MCF 10A (cell line): ENCODE data around the gene ARHGAP15. TPM values are rescaled to one million over a fixed set of nuclear protein-coding genes. Genes with fewer than 3 reads are reported as not detected.

ENCODE experiments used
- BruUV-seq: library from RNA; stranded (reverse); fragments of 400-500 nt; replicated peaks from 2 replicates; lab custom pipeline; 2021; lab: Mats Ljungman, UMichigan
- CTCF ChIA-PET: fragments of 300-600 bp; sonication (Branson Sonifier 250); formaldehyde crosslinking; extraction: SDS; loops from one replicate; lab custom pipeline; 2021; ENCODE audit warnings: antibody characterized with exemption, inconsistent platforms; lab: Yijun Ruan, JAX
- POLR2A ChIA-PET: fragments of 300-600, 350-650 bp; sonication (Branson Sonifier 250); formaldehyde crosslinking; extraction: SDS; loops from one replicate; lab custom pipeline; 2020; ENCODE audit warnings: antibody characterized with exemption, inconsistent platforms; lab: Yijun Ruan, JAX
- DNase-seq: peaks from one replicate; pipeline ENCODE4 v3.0.0-alpha.2; 2018; ENCODE audit not compliant: unreplicated experiment
- H3K27ac Mint-ChIP-seq: one replicate; pipeline ENCODE4 v1.8.0; 2022; ENCODE audit warnings: mild to moderate bottlenecking, low read depth, mixed read lengths; ENCODE audit not compliant: unreplicated experiment
- H3K27me3 Mint-ChIP-seq: one replicate; pipeline ENCODE4 v1.8.0; 2022; ENCODE audit warnings: mixed read lengths; ENCODE audit not compliant: insufficient read depth, unreplicated experiment
- H3K36me3 Mint-ChIP-seq: one replicate; pipeline ENCODE4 v1.8.0; 2022; ENCODE audit warnings: mild to moderate bottlenecking, moderate library complexity, mixed read lengths; ENCODE audit not compliant: insufficient read depth, unreplicated experiment
- H3K4me1 Mint-ChIP-seq: one replicate; pipeline ENCODE4 v1.8.0; 2022; ENCODE audit warnings: mixed read lengths; ENCODE audit not compliant: insufficient read depth, unreplicated experiment
- H3K4me3 Mint-ChIP-seq: one replicate; pipeline ENCODE4 v1.8.0; 2022; ENCODE audit warnings: mild to moderate bottlenecking, moderate library complexity, mixed read lengths; ENCODE audit not compliant: unreplicated experiment
- H3K9me3 Mint-ChIP-seq: one replicate; pipeline ENCODE4 v1.8.0; 2022; ENCODE audit warnings: mixed read lengths; ENCODE audit not compliant: unreplicated experiment
- intact Hi-C: fragments of 100-400 bp; cut with micrococcal nuclease; formaldehyde crosslinking; loops from 2 replicates; pipeline ENCODE4 v1.14.1; 2022
- total RNA-seq: library from RNA; stranded (reverse); gene quantifications from 2 replicates; pipeline ENCODE4 v1.2.3, GENCODE V29; 2022
- TF ChIP-seq, protein P1 (sequence below): fragments of 200-600 bp; IDR thresholded peaks from one replicate; pipeline ENCODE4 v1.8.0; 2022; ENCODE audit warnings: antibody characterized with exemption, mild to moderate bottlenecking; ENCODE audit not compliant: unreplicated experiment

ARHGAP15 gene
- total RNA-seq, 1 experiment from 2014 or later, result not detected

DNA sequence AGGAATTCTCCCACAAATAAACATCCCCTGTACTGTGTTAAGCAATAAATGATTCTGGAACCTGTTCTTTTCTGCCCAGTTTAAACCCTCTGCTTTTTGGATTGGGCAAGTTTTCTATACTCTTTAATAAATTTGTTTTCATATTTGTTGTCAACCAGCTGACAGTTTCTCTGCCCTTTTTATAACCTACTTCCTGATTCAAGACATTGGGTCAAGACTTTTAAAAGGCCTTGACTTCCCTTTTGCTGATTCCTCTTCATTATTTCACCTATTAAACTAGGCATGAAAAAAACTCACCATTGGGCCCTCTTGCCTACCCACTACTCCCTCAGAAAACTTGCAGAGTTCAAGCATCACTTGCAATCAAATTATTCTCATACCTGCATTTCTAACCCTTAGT lies 459.5 kb downstream of the ARHGAP15 start:
- ChIA-PET CTCF (no interaction called here), POLR2A (interaction anchor here (0.6 to 2.0 kb wide), 2 partner anchors 11 to 38 kb away, joined by 3 to 5 read pairs; no protein-coding TSS in a partner anchor)
- intact Hi-C loops, result no loop called here

DNA sequence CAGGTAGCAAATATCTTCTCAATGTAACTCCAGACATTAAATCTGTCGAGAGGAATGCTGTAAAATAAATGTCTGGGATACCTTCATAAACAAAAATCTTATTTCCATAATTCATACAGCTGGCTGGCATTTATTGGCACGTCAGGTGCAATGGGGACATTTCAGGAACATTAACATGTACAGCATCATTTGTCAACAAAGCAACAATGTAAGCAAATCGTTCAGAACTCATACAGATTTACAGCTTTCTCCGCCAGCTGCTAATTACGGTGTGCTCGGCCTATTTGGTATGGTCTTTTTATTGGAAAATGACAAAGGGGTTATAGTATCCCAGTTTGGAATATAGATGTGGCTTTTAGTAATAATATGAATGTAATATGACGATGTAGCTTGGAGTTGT lies 464.9 kb downstream of the ARHGAP15 start:
- BruUV-seq, result no TSS peak
- ChIA-PET CTCF (interaction anchor here (0.7 kb wide), 1 partner anchor 12 kb away, joined by 3 read pairs; no protein-coding TSS in a partner anchor), POLR2A (interaction anchor here (0.7 kb wide), 1 partner anchor 31 kb away, joined by 3 read pairs; no protein-coding TSS in a partner anchor)
- H3K9me3 Mint-ChIP-seq, result no peaks in the 10 kb centered on the region
- no peak for DNase-seq
- no peak overlapping the region for H3K27ac Mint-ChIP-seq
- TF ChIP-seq, protein P1, sequence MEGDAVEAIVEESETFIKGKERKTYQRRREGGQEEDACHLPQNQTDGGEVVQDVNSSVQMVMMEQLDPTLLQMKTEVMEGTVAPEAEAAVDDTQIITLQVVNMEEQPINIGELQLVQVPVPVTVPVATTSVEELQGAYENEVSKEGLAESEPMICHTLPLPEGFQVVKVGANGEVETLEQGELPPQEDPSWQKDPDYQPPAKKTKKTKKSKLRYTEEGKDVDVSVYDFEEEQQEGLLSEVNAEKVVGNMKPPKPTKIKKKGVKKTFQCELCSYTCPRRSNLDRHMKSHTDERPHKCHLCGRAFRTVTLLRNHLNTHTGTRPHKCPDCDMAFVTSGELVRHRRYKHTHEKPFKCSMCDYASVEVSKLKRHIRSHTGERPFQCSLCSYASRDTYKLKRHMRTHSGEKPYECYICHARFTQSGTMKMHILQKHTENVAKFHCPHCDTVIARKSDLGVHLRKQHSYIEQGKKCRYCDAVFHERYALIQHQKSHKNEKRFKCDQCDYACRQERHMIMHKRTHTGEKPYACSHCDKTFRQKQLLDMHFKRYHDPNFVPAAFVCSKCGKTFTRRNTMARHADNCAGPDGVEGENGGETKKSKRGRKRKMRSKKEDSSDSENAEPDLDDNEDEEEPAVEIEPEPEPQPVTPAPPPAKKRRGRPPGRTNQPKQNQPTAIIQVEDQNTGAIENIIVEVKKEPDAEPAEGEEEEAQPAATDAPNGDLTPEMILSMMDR, result no peak
- no peaks in the 10 kb centered on the region for H3K36me3 Mint-ChIP-seq
- intact Hi-C loops, result no loop called here
- H3K4me1 Mint-ChIP-seq, result no peaks in the 10 kb centered on the region
- H3K27me3 Mint-ChIP-seq, result no peaks in the 10 kb centered on the region
- no peak overlapping the region for H3K4me3 Mint-ChIP-seq

More for the DNA sequence above, 459.5 kb downstream of the ARHGAP15 start:
- Mint-ChIP-seq H3K36me3 (no peaks in the 10 kb centered on the region), H3K9me3 (peaks cover 9% of the 10 kb centered on the region), H3K27ac (no peak overlapping the region), H3K4me3 (no peak overlapping the region), H3K27me3 (no peaks in the 10 kb centered on the region), H3K4me1 (no peaks in the 10 kb centered on the region)
- TF ChIP-seq, protein P1, result no peak
- BruUV-seq, result no TSS peak
- no peak for DNase-seq

DNA sequence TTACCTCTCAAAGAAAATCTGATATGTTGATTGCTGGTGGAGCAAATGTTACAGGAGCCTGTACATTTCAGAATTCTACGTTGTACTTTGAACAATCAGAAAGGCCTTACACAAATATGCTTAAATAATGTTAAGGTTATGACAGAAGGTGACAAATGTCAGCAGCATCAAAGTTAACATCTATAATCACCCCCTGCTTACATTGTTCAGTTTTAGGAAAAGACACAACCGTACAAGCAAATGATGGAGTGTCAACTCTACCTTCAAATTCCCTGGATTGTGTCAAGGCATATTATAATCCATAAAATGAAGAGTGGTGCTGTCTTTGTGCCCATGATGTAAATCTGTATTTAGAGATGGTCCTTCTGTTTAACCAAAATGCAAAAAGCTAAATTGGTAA lies 465.5 kb downstream of the ARHGAP15 start:
- DNase-seq, result no peak
- no peaks in the 10 kb centered on the region for H3K9me3 Mint-ChIP-seq
- H3K36me3 Mint-ChIP-seq, result no peaks in the 10 kb centered on the region
- intact Hi-C loops, result no loop called here
- H3K27ac Mint-ChIP-seq, result no peak overlapping the region
- no peaks in the 10 kb centered on the region for H3K27me3 Mint-ChIP-seq
- no TSS peak for BruUV-seq
- no peaks in the 10 kb centered on the region for H3K4me1 Mint-ChIP-seq
- H3K4me3 Mint-ChIP-seq, result no peak overlapping the region
- TF ChIP-seq, protein P1, result no peak
- ChIA-PET CTCF (interaction anchor here (0.7 kb wide), 1 partner anchor 13 kb away, joined by 3 read pairs; no protein-coding TSS in a partner anchor), POLR2A (no interaction called here)

DNA sequence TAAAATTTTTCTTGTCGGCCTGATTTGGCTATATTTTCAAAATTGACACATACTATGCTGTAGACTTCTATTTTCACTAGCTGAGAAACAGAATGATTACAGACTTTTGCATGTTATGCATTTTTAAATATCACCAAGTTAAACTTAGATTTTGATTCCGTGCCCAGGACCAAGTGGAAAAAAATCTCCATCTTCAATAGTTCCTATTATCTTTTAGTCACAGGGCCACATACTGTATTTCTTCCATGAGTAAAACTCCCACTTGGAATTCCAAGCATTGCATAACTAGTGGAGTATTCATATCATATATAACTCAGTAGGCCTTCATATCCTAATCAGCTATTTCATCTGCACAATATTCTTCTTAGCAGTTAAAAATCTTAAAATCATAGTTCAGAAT lies 470.9 kb downstream of the ARHGAP15 start:
- DNase-seq, result no peak
- BruUV-seq, result no TSS peak
- POLR2A ChIA-PET, result interaction anchor here (0.6 to 1.5 kb wide), 2 partner anchors 11 to 1656 kb away, joined by 3 to 5 read pairs; no protein-coding TSS in a partner anchor
- H3K27me3 Mint-ChIP-seq, result no peaks in the 10 kb centered on the region
- intact Hi-C loops, result no loop called here
- CTCF ChIA-PET, result no interaction called here
- H3K4me3 Mint-ChIP-seq, result no peak overlapping the region
- H3K9me3 Mint-ChIP-seq, result no peaks in the 10 kb centered on the region
- no peak overlapping the region for H3K27ac Mint-ChIP-seq
- no peaks in the 10 kb centered on the region for H3K36me3 Mint-ChIP-seq
- no peaks in the 10 kb centered on the region for H3K4me1 Mint-ChIP-seq
- TF ChIP-seq, protein P1, result no peak
